Endothelial cell of umbilical vein (primary cell): Measurements from ENCODE around the gene IKZF3. TPM values are rescaled to one million over a fixed set of nuclear protein-coding genes. Genes with fewer than 3 reads are reported as not detected.

Experiments
- BruUV-seq: library from RNA; stranded (reverse); fragments of 400-500 nt; replicated peaks from 2 replicates; lab custom pipeline; 2021; lab: Mats Ljungman, UMichigan
- CTCF ChIA-PET: fragments of 300-600, 350-600 bp; sonication (Branson Sonifier 250); formaldehyde crosslinking; loops from one replicate; lab custom pipeline; 2021; ENCODE audit warnings: antibody characterized with exemption, inconsistent platforms; lab: Charles Lee
- POLR2A ChIA-PET: fragments of 300-600, 350-600 bp; sonication (Branson Sonifier 250); formaldehyde crosslinking; loops from one replicate; lab custom pipeline; 2021; ENCODE audit warnings: antibody characterized with exemption, inconsistent platforms; lab: Charles Lee
- DNase-seq: peaks from one replicate; pipeline ENCODE4 v3.0.0-alpha.2; 2011; ENCODE audit warnings: low read depth, low spot score
- FAIRE-seq: peaks from 2 replicates; lab custom pipeline; 2011; peaks lifted over from hg19 to GRCh38; lab: Jason Lieb, UNC
- H2AFZ ChIP-seq: 2 replicates; pipeline ENCODE4 v1.6.0; 2012; ENCODE audit warnings: low read depth, low read length, control low read depth, inconsistent platforms
- H3K27ac ChIP-seq: 2 replicates; pipeline ENCODE4 v1.5.1; 2011; ENCODE audit warnings: low read depth, mild to moderate bottlenecking, control low read depth, low read length, moderate library complexity; ENCODE audit not compliant: insufficient read depth
- H3K27me3 ChIP-seq, 2 experiments: 2 replicates each; pipeline versions ENCODE4 v1.6.0 to v1.6.1; 2011; ENCODE audit warnings: low read length in 2 of 2, mixed read lengths in 1 of 2; ENCODE audit not compliant: control insufficient read depth in 2 of 2, insufficient read depth in 2 of 2
- H3K36me3 ChIP-seq, 2 experiments: 2 replicates in 1 of 2; 3 replicates in 1 of 2; pipeline ENCODE4 v1.5.1; 2011; ENCODE audit warnings: low read length in 2 of 2, mild to moderate bottlenecking in 1 of 2, moderate library complexity in 1 of 2; ENCODE audit not compliant: control insufficient read depth in 2 of 2, insufficient read depth in 2 of 2; ENCODE audit errors: extremely low read depth in 1 of 2
- H3K4me1 ChIP-seq: 3 replicates; pipeline ENCODE4 v1.5.1; 2011; ENCODE audit warnings: mild to moderate bottlenecking, low read length; ENCODE audit not compliant: control insufficient read depth, insufficient read depth; ENCODE audit errors: extremely low read depth
- H3K4me2 ChIP-seq: 2 replicates; pipeline ENCODE4 v1.6.1; 2011; ENCODE audit warnings: low read length, control low read depth, mixed read lengths; ENCODE audit not compliant: insufficient read depth
- H3K4me3 ChIP-seq, 3 experiments: fragments of 200-600 bp in 1 of 3; sonication (generic), shearing (Covaris generic) in 1 of 3; replicated peaks in 1 of 3; 2 replicates each; pipeline ENCODE4 v1.5.1; 2011 to 2016; ENCODE audit warnings: control low read depth in 3 of 3, low read length in 3 of 3, mild to moderate bottlenecking in 2 of 3, inconsistent platforms in 1 of 3, low read depth in 1 of 3, moderate library complexity in 1 of 3; ENCODE audit not compliant: insufficient read depth in 1 of 3
- H3K79me2 ChIP-seq: 2 replicates; pipeline ENCODE4 v1.6.0; 2012; ENCODE audit warnings: low read length, inconsistent platforms; ENCODE audit not compliant: control insufficient read depth, insufficient read depth
- H3K9ac ChIP-seq: replicated peaks from 2 replicates; pipeline ENCODE3; 2011; ENCODE audit warnings: low read length, control low read depth; ENCODE audit not compliant: insufficient read depth; ENCODE audit errors: extremely low read depth
- H3K9me1 ChIP-seq: replicated peaks from 3 replicates; pipeline ENCODE4 v1.6.0; 2011; ENCODE audit warnings: mild to moderate bottlenecking, low read length; ENCODE audit not compliant: control insufficient read depth, insufficient read depth; ENCODE audit errors: extremely low read depth
- H3K9me3 ChIP-seq: replicated peaks from 2 replicates; pipeline ENCODE4 v1.5.1; 2012; ENCODE audit warnings: low read length, inconsistent platforms; ENCODE audit not compliant: control insufficient read depth, insufficient read depth
- H4K20me1 ChIP-seq: replicated peaks from 2 replicates; pipeline ENCODE3; 2011; ENCODE audit warnings: mild to moderate bottlenecking, low read length; ENCODE audit not compliant: control insufficient read depth, insufficient read depth; ENCODE audit errors: extremely low read depth
- EZH2 ChIP-seq: IDR thresholded peaks from 2 replicates; pipeline ENCODE4 v1.6.1; 2012; ENCODE audit warnings: borderline replicate concordance, low read depth, mild to moderate bottlenecking, moderate library complexity, low read length, inconsistent platforms; ENCODE audit not compliant: severe bottlenecking
- FOS ChIP-seq: IDR thresholded peaks from 2 replicates; pipeline ENCODE4 v1.6.1; 2011; ENCODE audit warnings: mild to moderate bottlenecking, low read length, moderate library complexity, borderline replicate concordance; ENCODE audit not compliant: insufficient read depth
- GATA2 ChIP-seq: IDR thresholded peaks from 2 replicates; pipeline ENCODE4 v1.7.0; 2011; ENCODE audit warnings: low read depth, mild to moderate bottlenecking, moderate library complexity, mixed read lengths, low read length; ENCODE audit not compliant: insufficient read length, insufficient read depth
- JUN ChIP-seq: IDR thresholded peaks from 2 replicates; pipeline ENCODE4 v1.6.1; 2011; ENCODE audit warnings: borderline replicate concordance, low read depth; ENCODE audit not compliant: insufficient read length, insufficient read depth
- MYC ChIP-seq: IDR thresholded peaks from one replicate; pipeline ENCODE4 v1.6.1; 2011; ENCODE audit warnings: mild to moderate bottlenecking, low read depth, low read length
- POLR2AphosphoS5 ChIP-seq: IDR thresholded peaks from 2 replicates; pipeline ENCODE4 v1.6.1; 2012; ENCODE audit warnings: low read depth, mild to moderate bottlenecking, control low read depth, low read length, moderate library complexity; ENCODE audit not compliant: insufficient read depth
- dilution Hi-C: fragments of 300-500 bp; cut with MboI; formaldehyde crosslinking; loops from one replicate; pipeline ENCODE4 v1.15.0; 2019; ENCODE audit warnings: low sequenced_read_pairs; ENCODE audit not compliant: extremely low pct_ligation_motif_present
- intact Hi-C: fragments of 100-400 bp; cut with micrococcal nuclease; formaldehyde crosslinking; loops from one replicate; pipeline ENCODE4 v1.10.0; 2022
- polyA plus RNA-seq, 4 experiments: library from polyadenylated mRNA; depleted of rRNA in 3 of 4; stranded (reverse) in 3 of 4; unstranded in 1 of 4; fragments of >200 nt; gene quantifications; 2 replicates each; pipeline versions ENCODE4 v1.2.1 to v1.2.3, GENCODE V29; 2011 to 2012; ENCODE audit warnings: missing spikeins in 1 of 4
- total RNA-seq: library from RNA; stranded (reverse); gene quantifications from 2 replicates; pipeline ENCODE4 v1.2.3, GENCODE V29; 2021
- TF ChIP-seq, protein P1 (sequence below): IDR thresholded peaks from 2 replicates; pipeline ENCODE4 v1.6.1; 2011; ENCODE audit not compliant: insufficient read depth, insufficient read length

The IKZF3 gene
- total and polyA plus RNA-seq, 2 donors (not counting 3 experiments of a cell fraction or from before 2014, with no cell fraction given), result not detected

DNA sequence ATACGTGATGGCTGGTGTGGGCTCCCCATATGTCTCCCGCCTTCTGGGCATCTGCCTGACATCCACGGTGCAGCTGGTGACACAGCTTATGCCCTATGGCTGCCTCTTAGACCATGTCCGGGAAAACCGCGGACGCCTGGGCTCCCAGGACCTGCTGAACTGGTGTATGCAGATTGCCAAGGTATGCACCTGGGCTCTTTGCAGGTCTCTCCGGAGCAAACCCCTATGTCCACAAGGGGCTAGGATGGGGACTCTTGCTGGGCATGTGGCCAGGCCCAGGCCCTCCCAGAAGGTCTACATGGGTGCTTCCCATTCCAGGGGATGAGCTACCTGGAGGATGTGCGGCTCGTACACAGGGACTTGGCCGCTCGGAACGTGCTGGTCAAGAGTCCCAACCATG, 139.4 kb downstream of the IKZF3 start:
- no TSS peak for BruUV-seq
- H3K4me1 ChIP-seq, result peaks cover 19% of the 10 kb centered on the region
- TF ChIP-seq JUN (no peak), FOS (no peak), GATA2 (no peak), EZH2 (no peak)
- TF ChIP-seq, protein P1, sequence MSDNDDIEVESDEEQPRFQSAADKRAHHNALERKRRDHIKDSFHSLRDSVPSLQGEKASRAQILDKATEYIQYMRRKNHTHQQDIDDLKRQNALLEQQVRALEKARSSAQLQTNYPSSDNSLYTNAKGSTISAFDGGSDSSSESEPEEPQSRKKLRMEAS, result no peak
- no peak overlapping the region for H2AFZ ChIP-seq
- intact Hi-C loops (no loop called here), dilution Hi-C loops (no loop called here)
- H3K79me2 ChIP-seq, result no peaks in the 10 kb centered on the region
- FAIRE-seq (no peak), DNase-seq (no peak)
- H3K9me3 ChIP-seq, result no peaks in the 10 kb centered on the region
- POLR2A ChIA-PET, result no interaction called here
- no peak overlapping the region for H3K27ac ChIP-seq
- H3K9ac ChIP-seq, result no peak overlapping the region
- H3K4me3 ChIP-seq, result no peak overlapping the region
- no peaks in the 10 kb centered on the region for H4K20me1 ChIP-seq
- H3K27me3 ChIP-seq, result no peaks in the 10 kb centered on the region
- no peak overlapping the region for H3K4me2 ChIP-seq
- no peaks in the 10 kb centered on the region for H3K9me1 ChIP-seq
- H3K36me3 ChIP-seq, result peaks cover 2% of the 10 kb centered on the region in 2 experiments
- CTCF ChIA-PET, result interaction anchor here (1.6 kb wide), 2 partner anchors 71 to 103 kb away, joined by 5 to 7 read pairs; no protein-coding TSS in a partner anchor

DNA sequence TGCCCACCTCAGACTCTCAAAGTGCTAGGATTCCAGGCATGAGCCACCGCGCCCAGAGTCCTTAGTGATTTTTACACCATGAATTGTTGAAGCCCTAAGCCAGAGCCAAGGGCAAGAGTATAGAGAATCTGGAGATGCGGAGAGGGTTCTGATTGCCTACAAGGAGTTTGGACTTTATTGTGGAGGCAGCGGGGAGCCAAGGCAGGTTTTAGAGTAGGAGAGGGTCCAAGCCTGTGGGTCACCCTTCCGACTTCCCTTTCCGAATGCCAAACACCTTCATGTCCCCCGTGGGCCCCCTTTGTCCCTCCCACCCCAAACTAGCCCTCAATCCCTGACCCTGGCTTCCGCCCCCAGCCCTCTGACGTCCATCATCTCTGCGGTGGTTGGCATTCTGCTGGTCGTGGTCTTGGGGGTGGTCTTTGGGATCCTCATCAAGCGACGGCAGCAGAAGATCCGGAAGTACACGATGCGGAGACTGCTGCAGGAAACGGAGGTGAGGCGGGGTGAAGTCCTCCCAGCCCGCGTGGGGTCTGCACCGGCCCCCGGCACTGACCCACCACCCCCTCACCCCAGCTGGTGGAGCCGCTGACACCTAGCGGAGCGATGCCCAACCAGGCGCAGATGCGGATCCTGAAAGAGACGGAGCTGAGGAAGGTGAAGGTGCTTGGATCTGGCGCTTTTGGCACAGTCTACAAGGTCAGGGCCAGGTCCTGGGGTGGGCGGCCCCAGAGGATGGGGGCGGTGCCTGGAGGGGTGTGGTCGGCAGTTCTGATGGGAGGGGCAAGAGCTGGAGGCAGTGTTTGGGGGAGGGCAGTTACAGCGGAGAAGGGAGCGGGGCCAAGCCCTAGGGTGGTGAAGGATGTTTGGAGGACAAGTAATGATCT, 140.9 kb downstream of the IKZF3 start:
- Histone ChIP-seq H3K9me1 (no peaks in the 10 kb centered on the region), H3K79me2 (no peaks in the 10 kb centered on the region), H3K4me2 (no peak overlapping the region), H3K4me3 (no peak overlapping the region), H4K20me1 (no peaks in the 10 kb centered on the region), H3K4me1 (peaks cover 17% of the 10 kb centered on the region), H3K27ac (no peak overlapping the region), H3K36me3 (no peaks in the 10 kb centered on the region), H3K9me3 (no peaks in the 10 kb centered on the region), H2AFZ (no peak overlapping the region), H3K9ac (no peak overlapping the region), H3K27me3 (no peaks in the 10 kb centered on the region)
- dilution Hi-C loops (no loop called here), intact Hi-C loops (no loop called here)
- no TSS peak for BruUV-seq
- FAIRE-seq (no peak), DNase-seq (no peak)
- CTCF ChIA-PET, result interaction anchor here (0.6 kb wide), 1 partner anchor 101 kb away, joined by 3 read pairs; no protein-coding TSS in a partner anchor
- POLR2A ChIA-PET, result no interaction called here
- TF ChIP-seq MYC (no peak), FOS (no peak), POLR2AphosphoS5 (no peak), GATA2 (no peak)
- TF ChIP-seq, protein P1, result no peak
